Testis (tissue), 3 donors: ENCODE results near the gene CPNE7. TPM values are rescaled to one million over a fixed set of nuclear protein-coding genes. Genes with fewer than 3 reads are reported as not detected.

Experiments used
- DNase-seq: peaks from one replicate; pipeline ENCODE4 v3.0.0-alpha.2; 2019
- H3K27ac ChIP-seq, 2 donors: fragments of 200-600 bp; sonication (generic); one replicate each; pipeline ENCODE4 v1.5.1; 2019
- H3K27me3 ChIP-seq: fragments of 200-600 bp; sonication (generic); one replicate; pipeline ENCODE4 v1.5.1; 2019
- H3K36me3 ChIP-seq: fragments of 200-600 bp; sonication (generic); one replicate; pipeline ENCODE4 v1.5.1; 2017; ENCODE audit warnings: low read depth; ENCODE audit errors: missing control alignments
- H3K4me1 ChIP-seq: fragments of 200-600 bp; sonication (generic); one replicate; pipeline ENCODE4 v1.5.1; 2019
- H3K4me3 ChIP-seq, 2 donors: fragments of 200-600 bp; sonication (generic); one replicate each; pipeline ENCODE4 v1.5.1; 2017 to 2019
- H3K9me3 ChIP-seq: fragments of 200-600 bp; sonication (generic); one replicate; pipeline ENCODE4 v1.5.1; 2017
- POLR2A ChIP-seq: fragments of 450-650 bp; IDR thresholded peaks from one replicate; pipeline ENCODE4 v1.6.1; 2017; ENCODE audit warnings: antibody characterized with exemption, mild to moderate bottlenecking, moderate library complexity
- WGBS, 2 donors: methylation state at CpG; one replicate each; pipeline ENCODE4 v1.1.5; 2018; 5-methylcytosine and 5-hydroxymethylcytosine counted together
- intact Hi-C: fragments of 100-400 bp; cut with DNase I; formaldehyde crosslinking; loops from one replicate; pipeline ENCODE4 v1.15.1; 2023; ENCODE audit warnings: low total_unique reads
- polyA plus RNA-seq: library from polyadenylated mRNA; stranded (reverse); fragments of 350-450 nt; fragmentation: Illumina TruSeq; extraction: RNeasy Lipid Tissue Mini Kit (QIAGEN cat#74804); gene quantifications from one replicate; pipeline ENCODE4 v1.2.3, GENCODE V29; 2014; ENCODE audit warnings: low read depth, low replicate concordance; ENCODE audit not compliant: insufficient read depth
- total RNA-seq, 2 donors: library from RNA; depleted of rRNA; stranded (reverse); fragments of >200 nt; gene quantifications; one replicate each; pipeline ENCODE4 v1.2.3, GENCODE V29; 2016
- TF ChIP-seq, protein P1 (sequence below), 3 experiments: fragments of 450-650 bp in 2 of 3; fragments of 200-600 bp in 1 of 3; sonication (generic) in 1 of 3; IDR thresholded peaks; one replicate each; pipeline ENCODE4 v1.5.1; 2016 to 2019; ENCODE audit warnings: antibody characterized with exemption in 3 of 3, mild to moderate bottlenecking in 2 of 3, moderate library complexity in 1 of 3

CPNE7 gene
- total and polyA plus RNA-seq, 3 donors from 2014 or later: 3.3 to 15.0 (median 12.5) TPM

DNA sequence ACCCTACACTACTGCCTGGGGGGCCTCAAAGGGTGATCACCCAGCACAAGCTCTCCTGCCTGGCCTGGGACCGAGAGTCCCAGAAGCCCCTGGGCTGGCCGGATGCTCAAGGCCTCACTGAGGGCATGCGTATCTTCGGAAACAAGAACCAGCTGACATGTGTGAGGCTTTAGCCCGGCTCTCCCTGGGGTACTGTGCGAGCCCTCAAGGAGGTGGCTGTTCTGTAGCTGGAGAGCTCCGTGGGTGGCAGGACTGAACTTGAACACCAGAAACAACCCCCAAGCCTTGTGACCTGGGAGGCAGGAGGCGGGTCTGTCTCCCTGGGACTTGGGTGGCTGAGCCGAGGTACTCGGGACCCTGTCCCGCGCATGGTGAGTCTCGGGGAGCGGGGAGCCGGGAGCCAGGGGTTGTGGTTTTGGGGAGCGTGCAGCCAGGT, 44.9 kb downstream of the CPNE7 start:
- no peaks in the 10 kb centered on the region for H3K9me3 ChIP-seq
- 58 to 76% methylated on average over 8 to 16 of the region's 16 CpGs for WGBS, 2 donors
- intact Hi-C loops: no loop called here
- peaks cover 14% of the 10 kb centered on the region for H3K4me1 ChIP-seq
- no peaks in the 10 kb centered on the region for H3K27me3 ChIP-seq
- H3K4me3 ChIP-seq: peak overlapping the region; percentile 43 to 56
- TF ChIP-seq, protein P1, sequence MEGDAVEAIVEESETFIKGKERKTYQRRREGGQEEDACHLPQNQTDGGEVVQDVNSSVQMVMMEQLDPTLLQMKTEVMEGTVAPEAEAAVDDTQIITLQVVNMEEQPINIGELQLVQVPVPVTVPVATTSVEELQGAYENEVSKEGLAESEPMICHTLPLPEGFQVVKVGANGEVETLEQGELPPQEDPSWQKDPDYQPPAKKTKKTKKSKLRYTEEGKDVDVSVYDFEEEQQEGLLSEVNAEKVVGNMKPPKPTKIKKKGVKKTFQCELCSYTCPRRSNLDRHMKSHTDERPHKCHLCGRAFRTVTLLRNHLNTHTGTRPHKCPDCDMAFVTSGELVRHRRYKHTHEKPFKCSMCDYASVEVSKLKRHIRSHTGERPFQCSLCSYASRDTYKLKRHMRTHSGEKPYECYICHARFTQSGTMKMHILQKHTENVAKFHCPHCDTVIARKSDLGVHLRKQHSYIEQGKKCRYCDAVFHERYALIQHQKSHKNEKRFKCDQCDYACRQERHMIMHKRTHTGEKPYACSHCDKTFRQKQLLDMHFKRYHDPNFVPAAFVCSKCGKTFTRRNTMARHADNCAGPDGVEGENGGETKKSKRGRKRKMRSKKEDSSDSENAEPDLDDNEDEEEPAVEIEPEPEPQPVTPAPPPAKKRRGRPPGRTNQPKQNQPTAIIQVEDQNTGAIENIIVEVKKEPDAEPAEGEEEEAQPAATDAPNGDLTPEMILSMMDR (IDR thresholded peaks at IDR 0.05): no peak
- no peak for TF ChIP-seq POLR2A
- H3K36me3 ChIP-seq: no peaks in the 10 kb centered on the region
- H3K27ac ChIP-seq: peak overlapping the region; percentile 65 to 79
- DNase-seq: peak; percentile 66

DNA sequence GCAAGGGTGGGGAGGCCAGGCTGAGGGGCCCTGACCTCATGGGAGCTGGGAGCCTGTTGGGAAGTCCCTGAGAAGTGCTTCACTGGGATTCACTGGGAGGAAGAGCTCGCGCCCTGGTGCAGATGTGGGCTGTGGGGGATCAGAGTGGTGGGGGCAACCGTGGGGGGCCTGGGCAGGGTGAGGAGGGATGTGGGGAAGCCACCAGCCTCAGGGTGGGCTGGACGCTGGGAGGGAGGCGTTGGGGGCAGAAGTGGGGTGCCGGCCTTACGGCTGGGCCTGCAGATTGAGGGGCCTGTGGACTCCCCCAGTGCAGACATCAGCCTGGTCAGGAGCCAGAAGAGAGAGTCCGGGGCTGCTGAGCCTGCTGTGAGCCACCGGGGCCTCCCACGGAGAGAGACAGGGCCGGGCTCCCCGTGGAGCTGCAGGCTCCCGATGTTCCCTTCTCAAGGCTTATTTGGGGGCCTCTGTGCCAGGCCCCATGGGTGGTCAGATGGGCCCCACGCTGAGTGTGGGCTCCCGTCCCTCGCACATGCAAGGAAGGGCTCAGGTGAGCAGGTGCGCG, 45.7 kb downstream of the CPNE7 start:
- intact Hi-C loops: no loop called here
- Histone ChIP-seq H3K4me1 (peaks cover 14% of the 10 kb centered on the region), H3K27me3 (no peaks in the 10 kb centered on the region), H3K9me3 (no peaks in the 10 kb centered on the region), H3K27ac (peak overlapping the region; percentile 65 to 79), H3K36me3 (no peaks in the 10 kb centered on the region), H3K4me3 (peak overlapping the region; percentile 43 to 56)
- no peak for DNase-seq
- TF ChIP-seq, protein P1 (IDR thresholded peaks at IDR 0.05): no peak
- no peak for TF ChIP-seq POLR2A
- WGBS, 2 donors: 67 to 74% methylated on average over 14 to 18 of the region's 18 CpGs

DNA sequence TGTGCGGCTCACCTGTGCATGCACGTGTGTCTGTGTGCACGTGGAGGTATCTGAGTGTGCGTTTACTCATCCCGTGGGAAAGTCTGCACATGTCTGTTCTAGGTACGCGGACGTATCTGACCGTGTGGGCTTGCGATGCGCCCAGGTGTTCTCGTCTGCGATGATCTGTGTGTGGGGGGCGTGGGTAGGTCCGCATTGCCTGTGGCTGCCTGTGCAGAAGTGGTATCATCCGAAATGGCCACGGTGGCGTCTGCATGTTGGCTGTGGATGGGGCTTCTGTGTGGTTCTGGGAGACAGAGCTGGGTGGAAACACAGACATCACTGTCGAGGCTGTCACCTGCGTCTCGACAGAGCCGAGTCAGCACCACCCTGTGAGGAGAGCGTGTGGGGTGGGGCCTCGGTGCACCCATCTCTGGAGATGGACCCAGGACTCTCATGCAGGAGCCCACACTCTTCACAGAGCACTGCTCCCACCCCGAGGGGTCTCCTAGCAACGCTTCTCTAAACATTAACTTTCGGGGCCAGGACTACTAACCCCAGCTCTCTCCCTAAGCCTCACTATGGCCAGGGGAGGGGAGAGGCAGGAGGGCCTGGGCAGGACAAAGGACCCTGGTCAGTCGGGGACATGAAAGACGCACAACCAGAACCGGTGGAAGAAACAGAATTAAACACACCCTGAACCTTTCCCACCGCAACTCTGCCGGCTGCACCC, 46.3 kb downstream of the CPNE7 start:
- intact Hi-C loops: no loop called here
- Histone ChIP-seq H3K27me3 (no peaks in the 10 kb centered on the region), H3K4me1 (peaks cover 14% of the 10 kb centered on the region), H3K9me3 (no peaks in the 10 kb centered on the region), H3K36me3 (no peaks in the 10 kb centered on the region), H3K27ac (peak overlapping the region; percentile 65 to 79), H3K4me3 (peak overlapping the region; percentile 43 to 56)
- WGBS, 2 donors: 66 to 76% methylated on average over 21 to 32 of the region's 32 CpGs
- DNase-seq: no peak
- no peak for TF ChIP-seq POLR2A

DNA sequence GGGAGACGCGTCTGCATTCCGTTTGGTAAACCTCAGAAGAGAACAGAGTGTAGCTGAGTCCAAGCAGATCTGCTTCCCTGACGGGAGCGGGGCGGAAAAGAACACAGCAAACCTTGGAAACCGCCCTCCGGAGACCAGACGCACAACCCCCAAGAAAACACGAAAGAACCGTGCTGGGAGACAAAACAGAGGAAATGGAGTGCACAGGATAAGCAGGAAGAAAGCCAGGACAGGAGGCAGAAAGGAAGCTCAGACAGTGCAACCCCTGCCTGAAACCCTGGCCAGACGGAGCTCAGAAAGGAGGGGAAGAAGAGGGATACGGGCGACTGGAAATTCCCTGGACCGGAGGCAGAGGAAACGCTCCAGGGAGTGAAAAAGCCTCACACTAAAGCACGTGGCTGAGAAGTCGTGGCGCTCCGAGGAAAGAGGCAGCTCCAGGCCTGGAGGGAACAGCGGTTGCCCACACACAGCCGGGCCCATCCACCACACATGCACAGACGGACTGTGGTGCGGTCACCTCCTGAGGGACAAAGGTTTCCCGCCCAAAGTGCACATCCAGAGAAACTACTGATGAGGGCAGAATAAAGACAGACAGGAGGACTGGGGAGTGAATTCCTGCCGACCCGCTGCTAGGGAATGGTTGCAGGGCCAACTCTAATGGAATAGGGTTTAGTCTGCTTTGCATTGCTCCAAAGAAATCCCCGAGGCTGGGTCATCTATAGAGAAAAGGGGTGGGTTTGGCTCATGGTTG, 48.1 kb downstream of the CPNE7 start:
- no peaks in the 10 kb centered on the region for H3K9me3 ChIP-seq
- peak overlapping the region; percentile 11 to 79 for H3K27ac ChIP-seq
- H3K4me3 ChIP-seq: no peak overlapping the region
- peaks cover 14% of the 10 kb centered on the region for H3K4me1 ChIP-seq
- WGBS, 2 donors: 35 to 42% methylated on average over 28 of the region's 28 CpGs
- intact Hi-C loops: no loop called here
- H3K27me3 ChIP-seq: no peaks in the 10 kb centered on the region
- no peaks in the 10 kb centered on the region for H3K36me3 ChIP-seq
- no peak for TF ChIP-seq POLR2A
- TF ChIP-seq, protein P1 (IDR thresholded peaks at IDR 0.05): no peak
- DNase-seq: peak; percentile 64
